Endothelial cell of umbilical vein (primary cell): ENCODE measurements around the gene NGFR. TPM values are rescaled to one million over a fixed set of nuclear protein-coding genes. Genes with fewer than 3 reads are reported as not detected.

Source experiments
- BruUV-seq: library from RNA; stranded (reverse); fragments of 400-500 nt; replicated peaks from 2 replicates; lab custom pipeline; 2021; lab: Mats Ljungman, UMichigan
- CTCF ChIA-PET: fragments of 300-600, 350-600 bp; sonication (Branson Sonifier 250); formaldehyde crosslinking; loops from one replicate; lab custom pipeline; 2021; ENCODE audit warnings: antibody characterized with exemption, inconsistent platforms; lab: Charles Lee
- POLR2A ChIA-PET: fragments of 300-600, 350-600 bp; sonication (Branson Sonifier 250); formaldehyde crosslinking; loops from one replicate; lab custom pipeline; 2021; ENCODE audit warnings: antibody characterized with exemption, inconsistent platforms; lab: Charles Lee
- DNase-seq: peaks from one replicate; pipeline ENCODE4 v3.0.0-alpha.2; 2011; ENCODE audit warnings: low read depth, low spot score
- FAIRE-seq: peaks from 2 replicates; lab custom pipeline; 2011; peaks lifted over from hg19 to GRCh38; lab: Jason Lieb, UNC
- H2AFZ ChIP-seq: 2 replicates; pipeline ENCODE4 v1.6.0; 2012; ENCODE audit warnings: low read depth, low read length, control low read depth, inconsistent platforms
- H3K27ac ChIP-seq: 2 replicates; pipeline ENCODE4 v1.5.1; 2011; ENCODE audit warnings: low read depth, mild to moderate bottlenecking, control low read depth, low read length, moderate library complexity; ENCODE audit not compliant: insufficient read depth
- H3K27me3 ChIP-seq, 2 experiments: 2 replicates each; pipeline versions ENCODE4 v1.6.0 to v1.6.1; 2011; ENCODE audit warnings: low read length in 2 of 2, mixed read lengths in 1 of 2; ENCODE audit not compliant: control insufficient read depth in 2 of 2, insufficient read depth in 2 of 2
- H3K36me3 ChIP-seq, 2 experiments: 2 replicates in 1 of 2; 3 replicates in 1 of 2; pipeline ENCODE4 v1.5.1; 2011; ENCODE audit warnings: low read length in 2 of 2, mild to moderate bottlenecking in 1 of 2, moderate library complexity in 1 of 2; ENCODE audit not compliant: control insufficient read depth in 2 of 2, insufficient read depth in 2 of 2; ENCODE audit errors: extremely low read depth in 1 of 2
- H3K4me1 ChIP-seq: 3 replicates; pipeline ENCODE4 v1.5.1; 2011; ENCODE audit warnings: mild to moderate bottlenecking, low read length; ENCODE audit not compliant: control insufficient read depth, insufficient read depth; ENCODE audit errors: extremely low read depth
- H3K4me2 ChIP-seq: 2 replicates; pipeline ENCODE4 v1.6.1; 2011; ENCODE audit warnings: low read length, control low read depth, mixed read lengths; ENCODE audit not compliant: insufficient read depth
- H3K4me3 ChIP-seq, 3 experiments: fragments of 200-600 bp in 1 of 3; sonication (generic), shearing (Covaris generic) in 1 of 3; replicated peaks in 1 of 3; 2 replicates each; pipeline ENCODE4 v1.5.1; 2011 to 2016; ENCODE audit warnings: control low read depth in 3 of 3, low read length in 3 of 3, mild to moderate bottlenecking in 2 of 3, inconsistent platforms in 1 of 3, low read depth in 1 of 3, moderate library complexity in 1 of 3; ENCODE audit not compliant: insufficient read depth in 1 of 3
- H3K79me2 ChIP-seq: 2 replicates; pipeline ENCODE4 v1.6.0; 2012; ENCODE audit warnings: low read length, inconsistent platforms; ENCODE audit not compliant: control insufficient read depth, insufficient read depth
- H3K9ac ChIP-seq: replicated peaks from 2 replicates; pipeline ENCODE3; 2011; ENCODE audit warnings: low read length, control low read depth; ENCODE audit not compliant: insufficient read depth; ENCODE audit errors: extremely low read depth
- H3K9me1 ChIP-seq: replicated peaks from 3 replicates; pipeline ENCODE4 v1.6.0; 2011; ENCODE audit warnings: mild to moderate bottlenecking, low read length; ENCODE audit not compliant: control insufficient read depth, insufficient read depth; ENCODE audit errors: extremely low read depth
- H3K9me3 ChIP-seq: replicated peaks from 2 replicates; pipeline ENCODE4 v1.5.1; 2012; ENCODE audit warnings: low read length, inconsistent platforms; ENCODE audit not compliant: control insufficient read depth, insufficient read depth
- H4K20me1 ChIP-seq: replicated peaks from 2 replicates; pipeline ENCODE3; 2011; ENCODE audit warnings: mild to moderate bottlenecking, low read length; ENCODE audit not compliant: control insufficient read depth, insufficient read depth; ENCODE audit errors: extremely low read depth
- CTCF ChIP-seq, 2 donors: IDR thresholded peaks; 1 replicate in 1 of 2; 2 replicates in 1 of 2; pipeline ENCODE4 v1.5.1; 2011; ENCODE audit warnings: low read length in 2 of 2, mild to moderate bottlenecking in 2 of 2, moderate library complexity in 2 of 2, control low read depth in 1 of 2, inconsistent platforms in 1 of 2, low read depth in 1 of 2; ENCODE audit not compliant: insufficient read depth in 1 of 2; ENCODE audit errors: extremely low read depth in 1 of 2
- EZH2 ChIP-seq: IDR thresholded peaks from 2 replicates; pipeline ENCODE4 v1.6.1; 2012; ENCODE audit warnings: borderline replicate concordance, low read depth, mild to moderate bottlenecking, moderate library complexity, low read length, inconsistent platforms; ENCODE audit not compliant: severe bottlenecking
- FOS ChIP-seq: IDR thresholded peaks from 2 replicates; pipeline ENCODE4 v1.6.1; 2011; ENCODE audit warnings: mild to moderate bottlenecking, low read length, moderate library complexity, borderline replicate concordance; ENCODE audit not compliant: insufficient read depth
- GATA2 ChIP-seq: IDR thresholded peaks from 2 replicates; pipeline ENCODE4 v1.7.0; 2011; ENCODE audit warnings: low read depth, mild to moderate bottlenecking, moderate library complexity, mixed read lengths, low read length; ENCODE audit not compliant: insufficient read length, insufficient read depth
- JUN ChIP-seq: IDR thresholded peaks from 2 replicates; pipeline ENCODE4 v1.6.1; 2011; ENCODE audit warnings: borderline replicate concordance, low read depth; ENCODE audit not compliant: insufficient read length, insufficient read depth
- MAX ChIP-seq: IDR thresholded peaks from 2 replicates; pipeline ENCODE4 v1.6.1; 2011; ENCODE audit not compliant: insufficient read depth, insufficient read length
- MYC ChIP-seq: IDR thresholded peaks from one replicate; pipeline ENCODE4 v1.6.1; 2011; ENCODE audit warnings: mild to moderate bottlenecking, low read depth, low read length
- POLR2A ChIP-seq: IDR thresholded peaks from 2 replicates; pipeline ENCODE4 v1.6.1; 2012; ENCODE audit warnings: low read depth, mild to moderate bottlenecking, control low read depth, low read length
- POLR2AphosphoS5 ChIP-seq: IDR thresholded peaks from 2 replicates; pipeline ENCODE4 v1.6.1; 2012; ENCODE audit warnings: low read depth, mild to moderate bottlenecking, control low read depth, low read length, moderate library complexity; ENCODE audit not compliant: insufficient read depth
- dilution Hi-C: fragments of 300-500 bp; cut with MboI; formaldehyde crosslinking; loops from one replicate; pipeline ENCODE4 v1.15.0; 2019; ENCODE audit warnings: low sequenced_read_pairs; ENCODE audit not compliant: extremely low pct_ligation_motif_present
- intact Hi-C: fragments of 100-400 bp; cut with micrococcal nuclease; formaldehyde crosslinking; loops from one replicate; pipeline ENCODE4 v1.10.0; 2022
- polyA plus RNA-seq, 4 experiments: library from polyadenylated mRNA; depleted of rRNA in 3 of 4; stranded (reverse) in 3 of 4; unstranded in 1 of 4; fragments of >200 nt; gene quantifications; 2 replicates each; pipeline versions ENCODE4 v1.2.1 to v1.2.3, GENCODE V29; 2011 to 2012; ENCODE audit warnings: missing spikeins in 1 of 4
- total RNA-seq: library from RNA; stranded (reverse); gene quantifications from 2 replicates; pipeline ENCODE4 v1.2.3, GENCODE V29; 2021

Gene NGFR
- total and polyA plus RNA-seq, 2 donors (not counting 3 experiments of a cell fraction or from before 2014, with no cell fraction given): not detected

GRCh38 chr17:49472527-49472926 lies 22.6 kb upstream of the NGFR start:
- POLR2A ChIA-PET: no interaction called here
- no peaks in the 10 kb centered on the region for H3K9me3 ChIP-seq

More at GRCh38 chr17:49472527-49472926, 22.6 kb upstream of the NGFR start:
- H2AFZ ChIP-seq: no peak overlapping the region
- CTCF ChIA-PET: no interaction called here
- no peak for FAIRE-seq
- intact Hi-C loops (no loop called here), dilution Hi-C loops (no loop called here)
- no peaks in the 10 kb centered on the region for H4K20me1 ChIP-seq
- no peak for DNase-seq
- BruUV-seq: no TSS peak
- no peaks in the 10 kb centered on the region for H3K9me1 ChIP-seq
- H3K36me3 ChIP-seq: no peaks in the 10 kb centered on the region
- TF ChIP-seq FOS: no peak
- no peak for TF ChIP-seq POLR2A
- no peak for TF ChIP-seq EZH2
- TF ChIP-seq MAX: no peak
- no peak for TF ChIP-seq GATA2
- TF ChIP-seq CTCF (IDR thresholded peaks at IDR 0.05; ENCODE audit: extremely low read depth in 1 of 2, insufficient read depth in 1 of 2, low read depth in 1 of 2, low read length in 2 of 2): no peak
- no peak for TF ChIP-seq JUN
- no peak for TF ChIP-seq POLR2AphosphoS5
- TF ChIP-seq MYC: no peak
- H3K4me2 ChIP-seq: no peak overlapping the region
- no peaks in the 10 kb centered on the region for H3K79me2 ChIP-seq
- H3K27ac ChIP-seq: no peak overlapping the region
- no peak overlapping the region for H3K9ac ChIP-seq
- H3K27me3 ChIP-seq: peaks cover 36 to 50% of the 10 kb centered on the region in 2 experiments
- no peak overlapping the region for H3K4me3 ChIP-seq
- H3K4me1 ChIP-seq: no peaks in the 10 kb centered on the region
